ENCODE results near the gene MCAT.

The MCAT gene

GRCh38 chr22:43142880-43143562 is at the start of gene MCAT:
MCAT (minus strand) TSS chr22:43143398; CDS start chr22:43143348, 50 bp downstream.
- peak; percentile 81 for DNase-seq (ENCODE audit: low read depth)

- no peak for DNase-seq (ENCODE audit: low read depth)
Measured at GRCh38 chr22:43191831-43192230, 48.6 kb upstream of the MCAT start.

- no peak for DNase-seq (ENCODE audit: low read depth)
Measured at GRCh38 chr22:43188829-43189545, 45.8 kb upstream of the MCAT start.

- DNase-seq (ENCODE audit: low read depth): peak; percentile 91
Measured at GRCh38 chr22:43187171-43188099, 44.2 kb upstream of the MCAT start.

GRCh38 chr22:43186272-43187170 is 43.3 kb upstream of the MCAT start, which contains the start of gene TTLL12:
TTLL12 (minus strand) TSS chr22:43187134; CDS start chr22:43187069, 65 bp downstream.
- DNase-seq (ENCODE audit: low read depth): peak; percentile 66

- DNase-seq (ENCODE audit: low read depth): peak; percentile 54
Measured at GRCh38 chr22:43185860-43186261, 42.7 kb upstream of the MCAT start.

GRCh38 chr22:43183496-43184277 is 40.5 kb upstream of the MCAT start:
- peak; percentile 60 for DNase-seq (ENCODE audit: low read depth)

GRCh38 chr22:43182726-43183125 is 39.5 kb upstream of the MCAT start:
- DNase-seq (ENCODE audit: low read depth): no peak

- no peak for DNase-seq (ENCODE audit: low read depth)
Measured at GRCh38 chr22:43182118-43182517, 38.9 kb upstream of the MCAT start.

- no peak for DNase-seq (ENCODE audit: low read depth)
Measured at GRCh38 chr22:43181321-43182076, 38.3 kb upstream of the MCAT start.

GRCh38 chr22:43180670-43181069 is 37.5 kb upstream of the MCAT start:
- no peak for DNase-seq (ENCODE audit: low read depth)

- DNase-seq (ENCODE audit: low read depth): no peak
Measured at GRCh38 chr22:43179911-43180195, 36.7 kb upstream of the MCAT start.

GRCh38 chr22:43179146-43179910 is 36.1 kb upstream of the MCAT start:
- no peak for DNase-seq (ENCODE audit: low read depth)

- no peak for DNase-seq (ENCODE audit: low read depth)
Measured at GRCh38 chr22:43177479-43177878, 34.3 kb upstream of the MCAT start.

- no peak for DNase-seq (ENCODE audit: low read depth)
Measured at GRCh38 chr22:43176090-43176489, 32.9 kb upstream of the MCAT start.

- no peak for DNase-seq (ENCODE audit: low read depth)
Measured at GRCh38 chr22:43174941-43175531, 31.8 kb upstream of the MCAT start.

GRCh38 chr22:43173976-43174720 is 30.9 kb upstream of the MCAT start:
- no peak for DNase-seq (ENCODE audit: low read depth)

- DNase-seq (ENCODE audit: low read depth): no peak
Measured at GRCh38 chr22:43173566-43173965, 30.4 kb upstream of the MCAT start.

Data from ELR (cell line).